IPS DF 6.9 (cell line): ENCODE results near the gene C10orf67.

Experiments
- DNase-seq: peaks from one replicate; pipeline ENCODE4 v3.0.0-alpha.2; 2013; ENCODE audit warnings: low read depth, low spot score
- H3K27ac ChIP-seq: one replicate; pipeline ENCODE4 v1.5.1; 2013; ENCODE audit warnings: low read length, control low read depth
- H3K27me3 ChIP-seq: 2 replicates; pipeline ENCODE4 v1.6.1; 2013; ENCODE audit warnings: mild to moderate bottlenecking, low read length; ENCODE audit not compliant: control insufficient read depth, insufficient read depth
- H3K36me3 ChIP-seq: 2 replicates; pipeline ENCODE4 v1.6.1; 2013; ENCODE audit warnings: low read length; ENCODE audit not compliant: control insufficient read depth, insufficient read depth
- H3K4me1 ChIP-seq: 2 replicates; pipeline ENCODE4 v1.6.1; 2013; ENCODE audit warnings: low read length; ENCODE audit not compliant: control insufficient read depth, insufficient read depth
- H3K4me3 ChIP-seq: 2 replicates; pipeline ENCODE4 v1.5.1; 2013; ENCODE audit warnings: mild to moderate bottlenecking, low read length
- H3K9me3 ChIP-seq: 2 replicates; pipeline ENCODE4 v1.6.1; 2013; ENCODE audit warnings: low read length, inconsistent platforms; ENCODE audit not compliant: control insufficient read depth, insufficient read depth
- WGBS: extraction: QIAGEN DNeasy Blood & Tissue Kit; methylation state at CpG from one replicate; pipeline ENCODE4 v1.1.7; 2013; ENCODE audit warnings: mixed read lengths, missing lambda C conversion rate; ENCODE audit not compliant: insufficient read length, insufficient coverage; 5-methylcytosine and 5-hydroxymethylcytosine counted together

The C10orf67 gene

GRCh38 chr10:23230582-23230981 lies 114.0 kb downstream of the C10orf67 start:
- no peaks in the 10 kb centered on the region for H3K9me3 ChIP-seq
- H3K36me3 ChIP-seq: no peaks in the 10 kb centered on the region
- no peak for DNase-seq
- no peak overlapping the region for H3K27ac ChIP-seq
- no peaks in the 10 kb centered on the region for H3K4me1 ChIP-seq
- H3K27me3 ChIP-seq: no peaks in the 10 kb centered on the region
- WGBS: no CpG with 5 or more reads among the region's 1 CpG
- H3K4me3 ChIP-seq: no peak overlapping the region

- WGBS: no CpG with 5 or more reads among the region's 1 CpG
- Histone ChIP-seq H3K9me3 (no peaks in the 10 kb centered on the region), H3K4me1 (no peaks in the 10 kb centered on the region), H3K27me3 (no peaks in the 10 kb centered on the region), H3K27ac (no peak overlapping the region), H3K36me3 (no peaks in the 10 kb centered on the region), H3K4me3 (no peak overlapping the region)
- DNase-seq: no peak
Measured at GRCh38 chr10:23217471-23217870, 127.1 kb downstream of the C10orf67 start.

GRCh38 chr10:23205972-23206642 lies 138.5 kb downstream of the C10orf67 start:
- no peak overlapping the region for H3K27ac ChIP-seq
- WGBS: no CpG with 5 or more reads among the region's 3 CpGs
- no peaks in the 10 kb centered on the region for H3K36me3 ChIP-seq
- peaks cover 1% of the 10 kb centered on the region; the same call in 1 of the 2 replicates for H3K4me1 ChIP-seq
- no peak overlapping the region for H3K4me3 ChIP-seq
- no peaks in the 10 kb centered on the region for H3K9me3 ChIP-seq
- DNase-seq: no peak
- H3K27me3 ChIP-seq: peaks cover 43% of the 10 kb centered on the region

- WGBS: no CpG with 5 or more reads among the region's 10 CpGs
- Histone ChIP-seq H3K27me3 (peaks cover 56% of the 10 kb centered on the region), H3K27ac (no peak overlapping the region), H3K4me3 (no peak overlapping the region), H3K36me3 (no peaks in the 10 kb centered on the region), H3K4me1 (peaks cover 1% of the 10 kb centered on the region; the same call in 1 of the 2 replicates), H3K9me3 (no peaks in the 10 kb centered on the region)
- no peak for DNase-seq
Measured at GRCh38 chr10:23204773-23205172, 139.8 kb downstream of the C10orf67 start.

GRCh38 chr10:23203369-23204325 lies 140.9 kb downstream of the C10orf67 start:
- no peak overlapping the region for H3K27ac ChIP-seq
- no peaks in the 10 kb centered on the region for H3K9me3 ChIP-seq
- peaks cover 1% of the 10 kb centered on the region; the same call in 1 of the 2 replicates for H3K4me1 ChIP-seq
- DNase-seq: no peak
- H3K27me3 ChIP-seq: peaks cover 65% of the 10 kb centered on the region
- no peak overlapping the region for H3K4me3 ChIP-seq
- WGBS: no CpG with 5 or more reads among the region's 29 CpGs
- no peaks in the 10 kb centered on the region for H3K36me3 ChIP-seq

- H3K4me3 ChIP-seq: no peak overlapping the region
- no peaks in the 10 kb centered on the region for H3K36me3 ChIP-seq
- no peaks in the 10 kb centered on the region for H3K9me3 ChIP-seq
- no peak for DNase-seq
- H3K27ac ChIP-seq: no peak overlapping the region
- peaks cover 74% of the 10 kb centered on the region for H3K27me3 ChIP-seq
- WGBS: no CpG with 5 or more reads among the region's 3 CpGs
- H3K4me1 ChIP-seq: peaks cover 1% of the 10 kb centered on the region; the same call in 1 of the 2 replicates
Measured at GRCh38 chr10:23202779-23203178, 141.8 kb downstream of the C10orf67 start.

GRCh38 chr10:23201837-23202236 lies 142.8 kb downstream of the C10orf67 start:
- Histone ChIP-seq H3K36me3 (no peaks in the 10 kb centered on the region), H3K4me1 (peaks cover 1% of the 10 kb centered on the region; the same call in 1 of the 2 replicates), H3K4me3 (no peak overlapping the region), H3K9me3 (no peaks in the 10 kb centered on the region), H3K27me3 (peaks cover 83% of the 10 kb centered on the region), H3K27ac (no peak overlapping the region)
- no peak for DNase-seq
- WGBS: no CpG with 5 or more reads among the region's 4 CpGs

- no peak overlapping the region for H3K27ac ChIP-seq
- no peaks in the 10 kb centered on the region for H3K36me3 ChIP-seq
- no peak for DNase-seq
- H3K27me3 ChIP-seq: peaks cover 91% of the 10 kb centered on the region
- no peaks in the 10 kb centered on the region for H3K9me3 ChIP-seq
- H3K4me3 ChIP-seq: no peak overlapping the region
- H3K4me1 ChIP-seq: peaks cover 1% of the 10 kb centered on the region; the same call in 1 of the 2 replicates
- no CpG with 5 or more reads among the region's 11 CpGs for WGBS
Measured at GRCh38 chr10:23200997-23201652, 143.5 kb downstream of the C10orf67 start.

- no peak overlapping the region for H3K27ac ChIP-seq
- H3K9me3 ChIP-seq: no peaks in the 10 kb centered on the region
- DNase-seq: no peak
- no peak overlapping the region for H3K4me3 ChIP-seq
- H3K4me1 ChIP-seq: peaks cover 1% of the 10 kb centered on the region; the same call in 1 of the 2 replicates
- H3K36me3 ChIP-seq: no peaks in the 10 kb centered on the region
- peaks cover 94% of the 10 kb centered on the region for H3K27me3 ChIP-seq
- WGBS: no CpG with 5 or more reads among the region's 12 CpGs
Measured at GRCh38 chr10:23200586-23200985, 144.0 kb downstream of the C10orf67 start.
